HepG2 (cell line): ENCODE measurements around the gene ZNF425. TPM values are rescaled to one million over a fixed set of nuclear protein-coding genes. Genes with fewer than 3 reads are reported as not detected.

Experiments used
- ATAC-seq: fragments of 200-7000 bp; cut with Tn5 transposase; 3 replicates; pipeline ENCODE4 v1.9.1; 2020; ENCODE audit warnings: mild to moderate bottlenecking, moderate library complexity
- BruUV-seq: library from RNA; stranded (reverse); fragments of 400-500 nt; replicated peaks from 2 replicates; lab custom pipeline; 2021; lab: Mats Ljungman, UMichigan
- CTCF ChIA-PET: fragments of 300-600 bp; formaldehyde crosslinking; extraction: SDS; loops from one replicate; lab custom pipeline; 2021; ENCODE audit warnings: low total read pairs, inconsistent platforms, low intra/inter-chr PET ratio; lab: Yijun Ruan, JAX
- POLR2A ChIA-PET: fragments of 350-600 bp; sonication (Branson Sonifier 250); formaldehyde crosslinking; loops from one replicate; lab custom pipeline; 2020; ENCODE audit warnings: antibody characterized with exemption, inconsistent platforms; lab: Yijun Ruan, JAX
- DNase-seq: peaks from one replicate; pipeline ENCODE4 v3.0.0-alpha.2; 2015; ENCODE audit warnings: low spot score
- FAIRE-seq: peaks from 3 replicates; lab custom pipeline; 2011; peaks lifted over from hg19 to GRCh38; lab: Jason Lieb, UNC
- H2AFZ ChIP-seq: one replicate; pipeline ENCODE4 v1.6.1; 2011; ENCODE audit warnings: low read length, inconsistent platforms
- H3K27ac ChIP-seq: fragments of 300-600 bp; 3 replicates; pipeline ENCODE4 v1.8.0; 2011; ENCODE audit warnings: mixed run types, mild to moderate bottlenecking, mixed read lengths, low read length, inconsistent platforms; ENCODE audit not compliant: insufficient read depth; ENCODE audit errors: extremely low read length
- H3K27me3 ChIP-seq, 2 experiments: fragments of 200-600 bp in 1 of 2; 2 replicates in 1 of 2; 3 replicates in 1 of 2; pipeline versions ENCODE4 v1.6.0 to v1.8.0; 2011; ENCODE audit warnings: low read length in 2 of 2, mild to moderate bottlenecking in 2 of 2, moderate library complexity in 2 of 2, inconsistent platforms in 1 of 2; ENCODE audit not compliant: insufficient read depth in 2 of 2, control insufficient read depth in 1 of 2
- H3K36me3 ChIP-seq, 2 experiments: fragments of 200-600 bp in 1 of 2; replicated peaks in 1 of 2; 2 replicates in 1 of 2; 3 replicates in 1 of 2; pipeline versions ENCODE4 v1.5.1 to v1.8.0; 2011; ENCODE audit warnings: low read length in 2 of 2, inconsistent platforms in 1 of 2; ENCODE audit not compliant: insufficient read depth in 2 of 2, control insufficient read depth in 1 of 2
- H3K4me1 ChIP-seq: 2 replicates; pipeline ENCODE4 v1.5.1; 2012; ENCODE audit warnings: low read length, inconsistent platforms; ENCODE audit not compliant: insufficient read depth
- H3K4me2 ChIP-seq: 2 replicates; pipeline ENCODE4 v1.6.0; 2011; ENCODE audit warnings: low read depth, low read length, inconsistent platforms
- H3K4me3 ChIP-seq, 3 experiments: fragments of 200-600 bp in 1 of 3; sonication (generic), shearing (Covaris generic) in 1 of 3; replicated peaks in 1 of 3; 2 replicates each; pipeline ENCODE4 v1.5.1; 2011 to 2016; ENCODE audit warnings: low read length in 3 of 3, inconsistent platforms in 2 of 3, low read depth in 2 of 3, mild to moderate bottlenecking in 2 of 3, control low read depth in 1 of 3, mixed read lengths in 1 of 3; ENCODE audit not compliant: insufficient read depth in 1 of 3
- H3K79me2 ChIP-seq: one replicate; pipeline ENCODE4 v1.6.1; 2011; ENCODE audit warnings: low read length, inconsistent platforms; ENCODE audit not compliant: insufficient read depth
- H3K9ac ChIP-seq: 2 replicates; pipeline ENCODE4 v1.6.0; 2011; ENCODE audit warnings: mild to moderate bottlenecking, low read depth, low read length, inconsistent platforms; ENCODE audit not compliant: insufficient read depth
- H3K9me3 ChIP-seq: 2 replicates; pipeline ENCODE4 v1.5.1; 2012; ENCODE audit warnings: mild to moderate bottlenecking, low read length
- H4K20me1 ChIP-seq: 2 replicates; pipeline ENCODE4 v1.6.0; 2011; ENCODE audit warnings: inconsistent platforms, mild to moderate bottlenecking, low read length, moderate library complexity; ENCODE audit not compliant: insufficient read depth
- ZBTB3 ChIP-seq: sonication (generic); formaldehyde crosslinking; IDR thresholded peaks from 2 replicates; pipeline ENCODE4 v1.4.0; 2020; ENCODE audit warnings: low read depth, mild to moderate bottlenecking, moderate library complexity, missing genetic modification reagents, borderline replicate concordance
- ZC3H13 ChIP-seq: sonication (generic); formaldehyde crosslinking; IDR thresholded peaks from 2 replicates; pipeline ENCODE4 v1.8.1; 2023; ENCODE audit warnings: mild to moderate bottlenecking, missing genetic modification reagents, moderate library complexity
- ZNF275 ChIP-seq: sonication (generic); formaldehyde crosslinking; IDR thresholded peaks from 2 replicates; pipeline ENCODE4 v1.8.0; 2022; ENCODE audit warnings: missing genetic modification reagents, mild to moderate bottlenecking, inconsistent platforms, borderline replicate concordance
- ZNF609 ChIP-seq: sonication (generic); formaldehyde crosslinking; IDR thresholded peaks from 2 replicates; pipeline ENCODE4 v1.4.0; 2020; ENCODE audit warnings: mild to moderate bottlenecking, missing genetic modification reagents, borderline replicate concordance
- ZNF687 ChIP-seq: sonication (generic); formaldehyde crosslinking; IDR thresholded peaks from 2 replicates; pipeline ENCODE4 v1.5.1; 2020; ENCODE audit warnings: mild to moderate bottlenecking, missing genetic modification reagents, moderate library complexity
- ZNF777 ChIP-seq: sonication (generic); formaldehyde crosslinking; IDR thresholded peaks from 2 replicates; pipeline ENCODE4 v1.4.0; 2020; ENCODE audit warnings: missing genetic modification reagents
- ZNF800 ChIP-seq: sonication (generic); formaldehyde crosslinking; IDR thresholded peaks from 2 replicates; pipeline ENCODE4 v1.4.0; 2020; ENCODE audit warnings: missing genetic modification reagents
- in situ Hi-C: cut with HindIII; loops from 2 replicates; pipeline ENCODE4 v1.10.0; 2017; ENCODE audit warnings: low pct_unique_long_range_greater_than_20kb; ENCODE audit not compliant: extremely low pct_ligation_motif_present
- intact Hi-C: fragments of 100-400 bp; cut with micrococcal nuclease; formaldehyde crosslinking; loops from one replicate; pipeline ENCODE4 v1.10.0; 2022; ENCODE audit not compliant: unreplicated experiment
- polyA plus RNA-seq, 8 experiments: library from polyadenylated mRNA; depleted of rRNA in 3 of 8; stranded (reverse) in 7 of 8; unstranded in 1 of 8; fragments of >200 nt; fragmentation: Illumina TruSeq in 4 of 8; extraction: Trizol in 4 of 8; gene quantifications; 2 replicates each; pipeline versions ENCODE4 v1.2.1 to v1.2.3, GENCODE V29; 2011 to 2016; ENCODE audit warnings: low read depth in 4 of 8, missing spikeins in 1 of 8, mixed read lengths in 1 of 8; ENCODE audit not compliant: insufficient read depth in 1 of 8
- total RNA-seq, 5 experiments: library from RNA; depleted of rRNA; stranded (reverse); fragments of >200 nt; fragmentation: Illumina TruSeq; extraction: Trizol; gene quantifications; 2 replicates each; pipeline ENCODE4 v1.2.3, GENCODE V29; 2016; ENCODE audit warnings: low read depth in 1 of 5

ZNF425 gene
- total and polyA plus RNA-seq, 2 of the 13 experiments (the other 11 are each of a cell fraction or from before 2014, with no cell fraction given) = 0.51 to 1.1 TPM

- TF ChIP-seq ZBTB3 (CRISPR knock-in tag) = no peak
Observed at GRCh38 chr7:149171892-149172533, 45.9 kb upstream of the ZNF425 start (continued).

- no peak for FAIRE-seq
- Histone ChIP-seq H3K4me2 (no peak overlapping the region), H3K4me3 (no peak overlapping the region), H3K9me3 (no peaks in the 10 kb centered on the region), H3K36me3 (peaks cover 20 to 47% of the 10 kb centered on the region in 2 experiments), H3K4me1 (peaks cover 1% of the 10 kb centered on the region; the same call in 1 of the 2 replicates), H3K9ac (no peak overlapping the region), H4K20me1 (no peaks in the 10 kb centered on the region), H3K27ac (no peak overlapping the region), H2AFZ (no peak overlapping the region), H3K79me2 (no peaks in the 10 kb centered on the region), H3K27me3 (no peaks in the 10 kb centered on the region)
- BruUV-seq = no TSS peak
- in situ Hi-C loops (no loop called here), intact Hi-C loops (no loop called here)
- ChIA-PET CTCF (no interaction called here), POLR2A (no interaction called here)
- no peak for DNase-seq
- ATAC-seq = no peak
- no peak for TF ChIP-seq ZNF687 (CRISPR knock-in tag)
- no peak for TF ChIP-seq ZNF777
- no peak for TF ChIP-seq ZC3H13 (CRISPR knock-in tag)
- no peak for TF ChIP-seq ZNF275
- no peak for TF ChIP-seq ZNF609 (CRISPR knock-in tag)
- no peak for TF ChIP-seq ZNF800 (CRISPR knock-in tag)
Observed at GRCh38 chr7:149166630-149167352, 40.7 kb upstream of the ZNF425 start.
